ENCODE measurements around the gene PPM1A.

The PPM1A gene

GRCh38 chr14:60232185-60232584, 16.8 kb upstream of the PPM1A start (continued):
- TF ChIP-seq CSDC2 (CRISPR knock-in tag; IDR thresholded peaks at IDR 0.05) (no peak), ZNF70 (CRISPR knock-in tag; IDR thresholded peaks at IDR 0.05) (no peak), ISL1 (CRISPR knock-in tag; IDR thresholded peaks at IDR 0.05) (no peak), ESRRG (CRISPR knock-in tag; IDR thresholded peaks at IDR 0.05) (no peak), RARB (CRISPR knock-in tag; IDR thresholded peaks at IDR 0.05) (no peak)

GRCh38 chr14:60233251-60233650, 15.8 kb upstream of the PPM1A start:
- TF ChIP-seq ZNF70 (CRISPR knock-in tag; IDR thresholded peaks at IDR 0.05): no peak
- peak; percentile 27; the same call in 1 of the 3 replicates for ATAC-seq

DNA sequence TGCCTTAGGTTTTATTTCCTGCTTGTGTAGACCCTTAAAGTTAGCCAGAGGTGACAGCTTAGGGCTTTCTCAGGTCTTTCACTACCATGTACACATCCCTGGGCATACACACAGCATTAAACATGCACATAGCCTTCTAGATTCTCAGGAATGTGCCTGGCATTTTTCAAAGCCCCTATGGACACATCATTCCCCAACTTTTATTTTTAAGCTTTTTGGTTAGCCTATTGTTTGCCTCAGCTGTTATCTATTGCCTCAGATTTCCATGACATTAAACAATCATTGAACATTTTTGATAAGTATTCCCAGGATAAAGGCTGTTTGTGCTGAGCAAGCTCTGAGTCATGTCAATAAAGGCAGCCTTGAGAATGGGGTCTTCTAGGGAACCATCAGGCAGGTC, 15.1 kb upstream of the PPM1A start:
- no peak for TF ChIP-seq TSHZ2 (CRISPR knock-in tag; IDR thresholded peaks at IDR 0.05)
- TF ChIP-seq RARB (CRISPR knock-in tag; IDR thresholded peaks at IDR 0.05): no peak
- TF ChIP-seq CSDC2 (CRISPR knock-in tag; IDR thresholded peaks at IDR 0.05): no peak
- TF ChIP-seq ZNF8 (CRISPR knock-in tag; IDR thresholded peaks at IDR 0.05): no peak
- TF ChIP-seq ZFP3 (CRISPR knock-in tag; IDR thresholded peaks at IDR 0.05): no peak
- TF ChIP-seq, protein P1, sequence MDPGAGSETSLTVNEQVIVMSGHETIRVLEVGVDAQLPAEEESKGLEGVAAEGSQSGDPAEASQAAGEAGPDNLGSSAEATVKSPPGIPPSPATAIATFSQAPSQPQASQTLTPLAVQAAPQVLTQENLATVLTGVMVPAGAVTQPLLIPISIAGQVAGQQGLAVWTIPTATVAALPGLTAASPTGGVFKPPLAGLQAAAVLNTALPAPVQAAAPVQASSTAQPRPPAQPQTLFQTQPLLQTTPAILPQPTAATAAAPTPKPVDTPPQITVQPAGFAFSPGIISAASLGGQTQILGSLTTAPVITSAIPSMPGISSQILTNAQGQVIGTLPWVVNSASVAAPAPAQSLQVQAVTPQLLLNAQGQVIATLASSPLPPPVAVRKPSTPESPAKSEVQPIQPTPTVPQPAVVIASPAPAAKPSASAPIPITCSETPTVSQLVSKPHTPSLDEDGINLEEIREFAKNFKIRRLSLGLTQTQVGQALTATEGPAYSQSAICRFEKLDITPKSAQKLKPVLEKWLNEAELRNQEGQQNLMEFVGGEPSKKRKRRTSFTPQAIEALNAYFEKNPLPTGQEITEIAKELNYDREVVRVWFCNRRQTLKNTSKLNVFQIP (CRISPR knock-in tag; IDR thresholded peaks at IDR 0.05; ENCODE audit: borderline replicate concordance, low read depth): no peak
- TF ChIP-seq TCF4 (CRISPR knock-in tag; IDR thresholded peaks at IDR 0.05; ENCODE audit: borderline replicate concordance): no peak
- TF ChIP-seq PATZ1 (CRISPR knock-in tag; IDR thresholded peaks at IDR 0.05; ENCODE audit: borderline replicate concordance): no peak
- no peak for TF ChIP-seq OSR1 (CRISPR knock-in tag; IDR thresholded peaks at IDR 0.05)
- TF ChIP-seq ARNTL (CRISPR knock-in tag; IDR thresholded peaks at IDR 0.05; ENCODE audit: borderline replicate concordance, low read depth): no peak
- no peak for TF ChIP-seq SNAI2 (CRISPR knock-in tag; IDR thresholded peaks at IDR 0.05)
- TF ChIP-seq CSRNP3 (CRISPR knock-in tag; IDR thresholded peaks at IDR 0.05): no peak
- TF ChIP-seq ISL1 (CRISPR knock-in tag; IDR thresholded peaks at IDR 0.05): no peak
- no peak for TF ChIP-seq ZNF565 (CRISPR knock-in tag; conservative IDR thresholded peaks at IDR 0.05; ENCODE audit: low read depth)
- no peak for TF ChIP-seq ZC3H10 (CRISPR knock-in tag; IDR thresholded peaks at IDR 0.05)
- no peak for TF ChIP-seq ESRRG (CRISPR knock-in tag; IDR thresholded peaks at IDR 0.05)
- ATAC-seq: no peak

DNA sequence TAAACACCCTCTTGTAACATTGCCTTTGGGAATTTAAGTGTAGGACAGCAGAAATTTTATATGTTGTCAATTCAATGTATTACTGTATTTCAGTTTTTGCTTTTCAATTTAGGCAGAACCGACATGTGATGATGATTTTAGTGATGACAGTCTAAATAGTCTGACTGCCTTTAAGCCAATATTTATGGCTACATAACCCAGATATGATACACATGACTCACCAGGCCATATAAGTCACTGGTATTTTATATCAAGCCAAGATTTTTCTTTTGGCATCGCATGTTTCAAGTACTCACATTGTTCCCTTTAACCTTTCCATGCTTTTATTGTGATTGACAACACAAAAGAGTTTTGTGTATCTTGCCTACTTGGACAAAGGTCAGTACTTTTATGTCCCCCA, 13.6 kb upstream of the PPM1A start:
- no peak; the same call in 2 of the 3 replicates for ATAC-seq
- no peak for TF ChIP-seq TSHZ2 (CRISPR knock-in tag; IDR thresholded peaks at IDR 0.05)
- TF ChIP-seq ZNF70 (CRISPR knock-in tag; IDR thresholded peaks at IDR 0.05): no peak
- no peak for TF ChIP-seq SNAI2 (CRISPR knock-in tag; IDR thresholded peaks at IDR 0.05)
- TF ChIP-seq TCF4 (CRISPR knock-in tag; IDR thresholded peaks at IDR 0.05; ENCODE audit: borderline replicate concordance): no peak
- TF ChIP-seq ISL1 (CRISPR knock-in tag; IDR thresholded peaks at IDR 0.05): peak; percentile 51

Data from SK-N-SH treated with all-trans-retinoic acid at 6 μM for 48 hours (cell line).